ENCODE results near the gene TMOD3. TPM values are rescaled to one million over a fixed set of nuclear protein-coding genes. Genes with fewer than 3 reads are reported as not detected.
A peak's percentile ranks its signal among the peaks of the same experiment; 100 is the strongest.

Gene TMOD3
- total and polyA plus RNA-seq, 2 of the 4 experiments (the other 2 are of a cell fraction) = 10.7 to 22.0 TPM

GRCh38 chr15:51846463-51847230 is 17.2 kb downstream of the TMOD3 start:
- Histone ChIP-seq H4K8ac (ENCODE audit: low read depth in 2 of 2, low read length in 2 of 2) (peak overlapping the region in 1 of 2 experiments; percentile 7; a peak in 1 of 4 replicates), H3K27ac (ENCODE audit: insufficient read depth, low read length) (peak overlapping the region; percentile 70; the same call in 1 of the 2 replicates), H4K5ac (ENCODE audit: low read depth, low read length) (peak overlapping the region; percentile 58; the same call in 1 of the 2 replicates), H3K9me1 (ENCODE audit: insufficient read depth, low read length) (peaks cover 24% of the 10 kb centered on the region), H3K9me3 (ENCODE audit: control insufficient read depth, insufficient read depth, low read length) (no peaks in the 10 kb centered on the region), H3K23ac (ENCODE audit: low read depth, low read length) (no peak overlapping the region), H2AK9ac (replicated peaks; ENCODE audit: low read depth, low read length, poor library complexity) (no peak overlapping the region), H3K9ac (ENCODE audit: low read depth, low read length) (no peak overlapping the region), H3K27me3 (ENCODE audit: control insufficient read depth, insufficient read depth, low read length) (no peaks in the 10 kb centered on the region), H3K56ac (ENCODE audit: extremely low read depth, insufficient read depth, low read length) (no peak overlapping the region), H3K4me3 (ENCODE audit: insufficient read depth, low read depth, low read length) (no peak overlapping the region), H2BK5ac (ENCODE audit: low read depth, low read length, poor library complexity, severe bottlenecking) (peak overlapping the region; percentile 20), H3K36me3 (ENCODE audit: control insufficient read depth, insufficient read depth, low read length) (no peaks in the 10 kb centered on the region), H3K14ac (replicated peaks; ENCODE audit: low read depth, low read length) (peak overlapping the region; percentile 5; the same call in 1 of the 2 replicates), H3K4ac (ENCODE audit: low read depth, low read length) (peak overlapping the region; percentile 18; the same call in 1 of the 2 replicates), H2AK5ac (ENCODE audit: low read depth, low read length) (peak overlapping the region; percentile 20; the same call in 1 of the 2 replicates), H3K79me1 (ENCODE audit: low read depth in 1 of 2, low read length in 2 of 2) (peaks cover 22 to 90% of the 10 kb centered on the region in 2 experiments), H2BK15ac (ENCODE audit: low read depth, low read length) (no peak overlapping the region), H3K4me2 (ENCODE audit: low read depth, low read length) (peak overlapping the region; percentile 73), H3K18ac (ENCODE audit: low read depth, low read length) (peak overlapping the region; percentile 29; the same call in 1 of the 2 replicates), H2BK120ac (ENCODE audit: low read depth, low read length) (no peak overlapping the region; the same call in 1 of the 2 replicates), H3K4me1 (ENCODE audit: control insufficient read depth, insufficient read depth, low read length) (peaks cover 20% of the 10 kb centered on the region), H2AFZ (replicated peaks; ENCODE audit: low read length, poor library complexity) (no peak overlapping the region), H2BK20ac (ENCODE audit: low read depth, low read length) (no peak overlapping the region), H4K20me1 (ENCODE audit: insufficient read depth, low read length) (peaks cover 87% of the 10 kb centered on the region; the same call in 1 of the 2 replicates), H4K91ac (ENCODE audit: insufficient read depth, low read depth, low read length) (peak overlapping the region; percentile 23; the same call in 1 of the 2 replicates)
- WGBS, 2 experiments (ENCODE audit: extremely low coverage in 2 of 2, insufficient read length in 1 of 2) = no CpG with 5 or more reads among the region's 3 CpGs
- POLR2A ChIA-PET (ENCODE audit: unreplicated experiment) = no interaction called here
- dilution Hi-C loops (cut with HindIII; ENCODE audit: low sequenced_read_pairs, unreplicated experiment) = no loop called here
- peak; percentile 43 for TF ChIP-seq FOS (IDR thresholded peaks at IDR 0.05; ENCODE audit: low read depth, low read length)
- TF ChIP-seq RFX5 (IDR thresholded peaks at IDR 0.05; ENCODE audit: low read depth, low read length) = no peak
- DNase-seq = peak; percentile 62
- in situ Hi-C loops (cut with MboI; ENCODE audit: low sequenced_read_pairs) = no loop called here
- BruUV-seq (replicated peaks) = no TSS peak
- ATAC-seq (ENCODE audit: low read depth) = peak; percentile 57
- CTCF ChIA-PET = interaction anchor here (1.6 kb wide), 1 partner anchor 70 kb away, joined by 4 read pairs; no protein-coding TSS in a partner anchor
- intact Hi-C loops (cut with micrococcal nuclease) = no loop called here

All from IMR-90 (cell line).